ENCODE results near the gene ZCCHC7. TPM values are rescaled to one million over a fixed set of nuclear protein-coding genes. Genes with fewer than 3 reads are reported as not detected.
"Not testable (repeated sequence)": the region's sequence is repeated elsewhere in the genome, so short reads cannot be mapped to it uniquely, and the experiment has no call there.

The ZCCHC7 gene
- total and polyA plus RNA-seq, 2 experiments from 2014 or later, result 15.3 to 19.4 TPM

DNA sequence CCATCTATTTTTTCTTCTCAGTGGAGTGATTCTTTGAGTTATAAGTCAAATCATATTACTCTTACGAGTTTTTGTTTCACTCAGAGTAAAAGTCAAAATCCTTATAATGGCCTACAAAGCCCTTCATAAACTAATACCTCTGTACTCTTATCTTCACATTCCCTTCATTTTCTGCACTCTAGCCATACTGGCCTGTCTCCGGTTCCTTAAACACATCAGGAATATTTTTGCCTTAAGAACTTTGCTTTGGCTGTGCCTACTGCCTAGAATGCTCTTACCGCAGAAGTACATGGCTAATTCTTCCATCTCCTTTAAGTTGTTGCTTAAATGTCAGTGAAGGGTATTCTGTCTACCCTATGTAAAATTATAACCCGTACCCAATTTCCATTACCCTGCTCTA is 169.3 kb downstream of the ZCCHC7 start:
- Histone ChIP-seq H4K20me1 (ENCODE audit: insufficient read depth) (no peaks in the 10 kb centered on the region), H3K79me2 (ENCODE audit: insufficient read depth) (peaks cover 38% of the 10 kb centered on the region), H3K9me3 (ENCODE audit: low read depth) (no peaks in the 10 kb centered on the region), H3F3A (ENCODE audit: insufficient read depth) (peaks cover 49% of the 10 kb centered on the region), H3K27ac (no peak overlapping the region), H3K9me2 (ENCODE audit: insufficient read depth) (no peaks in the 10 kb centered on the region), H2AFZ (no peak overlapping the region), H3K4me2 (ENCODE audit: unreplicated experiment) (no peak overlapping the region), H3K4me1 (ENCODE audit: insufficient read depth) (peaks cover 30% of the 10 kb centered on the region), H3K27me3 (replicated peaks; ENCODE audit: insufficient read depth) (no peaks in the 10 kb centered on the region), H3K4me3 (no peak overlapping the region), H3K9ac (no peak overlapping the region), H3K36me3 (ENCODE audit: low read depth) (no peaks in the 10 kb centered on the region)
- TF ChIP-seq EZH2phosphoT487 (IDR thresholded peaks at IDR 0.05; ENCODE audit: insufficient read depth, low read depth) (no peak), EZH2 (IDR thresholded peaks at IDR 0.05; ENCODE audit: insufficient read depth, poor library complexity, severe bottlenecking) (no peak)
- DNase-seq, result no peak
- WGBS, 2 experiments (ENCODE audit: low coverage in 1 of 2, low lambda C conversion rate in 2 of 2, missing lambda C conversion rate in 2 of 2), result 96 to 98% methylated on average over 4 of the region's 4 CpGs
- in situ Hi-C loops (cut with MboI), result no loop called here

GRCh38 chr9:37290366-37290939 is 170.1 kb downstream of the ZCCHC7 start:
- peaks cover 46% of the 10 kb centered on the region for H3K79me2 ChIP-seq (ENCODE audit: insufficient read depth)
- H3K36me3 ChIP-seq (ENCODE audit: low read depth), result no peaks in the 10 kb centered on the region
- TF ChIP-seq EZH2 (IDR thresholded peaks at IDR 0.05; ENCODE audit: insufficient read depth, poor library complexity, severe bottlenecking) (no peak), EZH2phosphoT487 (IDR thresholded peaks at IDR 0.05; ENCODE audit: insufficient read depth, low read depth) (no peak)
- H3F3A ChIP-seq (ENCODE audit: insufficient read depth), result peaks cover 44% of the 10 kb centered on the region
- no peak overlapping the region for H2AFZ ChIP-seq
- no peaks in the 10 kb centered on the region for H3K27me3 ChIP-seq (replicated peaks; ENCODE audit: insufficient read depth)
- H3K4me1 ChIP-seq (ENCODE audit: insufficient read depth), result peaks cover 32% of the 10 kb centered on the region
- H3K9me2 ChIP-seq (ENCODE audit: insufficient read depth), result no peaks in the 10 kb centered on the region
- no peaks in the 10 kb centered on the region for H3K9me3 ChIP-seq (ENCODE audit: low read depth)
- WGBS, 2 experiments (ENCODE audit: low coverage in 1 of 2, low lambda C conversion rate in 2 of 2, missing lambda C conversion rate in 2 of 2), result 81 to 89% methylated on average over 6 to 7 of the region's 7 CpGs
- H4K20me1 ChIP-seq (ENCODE audit: insufficient read depth), result no peaks in the 10 kb centered on the region
- in situ Hi-C loops (cut with MboI), result no loop called here
- peak overlapping the region; percentile 66 for H3K4me3 ChIP-seq
- no peak for DNase-seq
- H3K4me2 ChIP-seq (ENCODE audit: unreplicated experiment), result peak overlapping the region; percentile 71
- peak overlapping the region; percentile 71 for H3K9ac ChIP-seq
- H3K27ac ChIP-seq, result peak overlapping the region; percentile 87

DNA sequence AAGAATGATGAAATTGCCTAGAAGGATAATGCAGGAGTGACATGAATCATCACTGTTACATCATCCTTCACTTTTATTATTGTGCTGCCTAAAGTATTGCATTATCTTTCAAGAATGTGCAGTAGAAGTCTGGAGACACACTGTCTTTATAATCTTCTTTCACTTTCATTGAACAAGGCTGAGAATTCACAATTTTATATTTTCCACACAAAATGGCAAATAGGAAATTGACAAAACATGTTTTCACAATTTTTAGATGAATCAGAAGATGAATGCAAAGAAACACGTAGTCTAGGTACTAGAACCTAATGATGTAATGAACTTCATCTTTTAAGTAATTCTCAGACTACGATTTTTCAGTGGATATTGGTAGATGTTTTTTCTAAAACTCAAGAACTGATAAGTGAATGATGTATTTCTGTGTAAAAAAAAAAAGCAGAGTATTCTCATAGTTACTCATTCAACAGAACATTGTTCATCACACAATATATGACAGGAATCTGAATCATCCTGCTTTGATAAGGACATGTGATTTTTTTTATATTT is 170.6 kb downstream of the ZCCHC7 start:
- Histone ChIP-seq H3K4me1 (ENCODE audit: insufficient read depth) (peaks cover 32% of the 10 kb centered on the region), H4K20me1 (ENCODE audit: insufficient read depth) (no peaks in the 10 kb centered on the region), H3K4me2 (ENCODE audit: unreplicated experiment) (peak overlapping the region; percentile 71), H3K27me3 (replicated peaks; ENCODE audit: insufficient read depth) (no peaks in the 10 kb centered on the region), H3K36me3 (ENCODE audit: low read depth) (no peaks in the 10 kb centered on the region), H3K9me3 (ENCODE audit: low read depth) (no peaks in the 10 kb centered on the region), H3K9me2 (ENCODE audit: insufficient read depth) (no peaks in the 10 kb centered on the region), H3K27ac (peak overlapping the region; percentile 87), H3F3A (ENCODE audit: insufficient read depth) (peaks cover 38% of the 10 kb centered on the region), H2AFZ (no peak overlapping the region), H3K9ac (peak overlapping the region; percentile 71), H3K4me3 (peak overlapping the region; percentile 66), H3K79me2 (ENCODE audit: insufficient read depth) (peaks cover 52% of the 10 kb centered on the region)
- WGBS, 2 experiments (ENCODE audit: low coverage in 1 of 2, low lambda C conversion rate in 2 of 2, missing lambda C conversion rate in 2 of 2), result 17 to 19% methylated on average over 2 of the region's 2 CpGs
- in situ Hi-C loops (cut with MboI), result no loop called here
- TF ChIP-seq EZH2 (IDR thresholded peaks at IDR 0.05; ENCODE audit: insufficient read depth, poor library complexity, severe bottlenecking) (no peak), EZH2phosphoT487 (IDR thresholded peaks at IDR 0.05; ENCODE audit: insufficient read depth, low read depth) (no peak)
- peak; percentile 84 for DNase-seq

GRCh38 chr9:37291612-37292238 is 171.4 kb downstream of the ZCCHC7 start:
- Histone ChIP-seq H3K4me3 (peak overlapping the region; percentile 66), H3K27ac (peak overlapping the region; percentile 87), H3K9ac (peak overlapping the region; percentile 71), H3K4me1 (ENCODE audit: insufficient read depth) (peaks cover 32% of the 10 kb centered on the region), H3K4me2 (ENCODE audit: unreplicated experiment) (peak overlapping the region; percentile 71), H3K79me2 (ENCODE audit: insufficient read depth) (peaks cover 59% of the 10 kb centered on the region), H3F3A (ENCODE audit: insufficient read depth) (peaks cover 35% of the 10 kb centered on the region)
- H3K36me3 ChIP-seq (ENCODE audit: low read depth); H3K9me3 ChIP-seq (ENCODE audit: low read depth); H3K9me2 ChIP-seq (ENCODE audit: insufficient read depth); H3K27me3 ChIP-seq (replicated peaks; ENCODE audit: insufficient read depth); H4K20me1 ChIP-seq (ENCODE audit: insufficient read depth); H2AFZ ChIP-seq; DNase-seq; in situ Hi-C loops (cut with MboI): not testable (repeated sequence)
- WGBS, 2 experiments (ENCODE audit: low coverage in 1 of 2, low lambda C conversion rate in 2 of 2, missing lambda C conversion rate in 2 of 2), result 97 to 99% methylated on average over 10 of the region's 10 CpGs

Measured in GM23248 (cell line).